NB4 (cell line): ENCODE measurements around the gene ASB2.

ENCODE experiments used
- CTCF ChIP-seq: IDR thresholded peaks from one replicate; pipeline ENCODE4 v1.5.1; 2012; ENCODE audit warnings: low read depth, low read length
- MAX ChIP-seq: IDR thresholded peaks from 2 replicates; pipeline ENCODE4 v1.6.1; 2011; ENCODE audit warnings: low read depth, low read length
- MYC ChIP-seq: IDR thresholded peaks from 2 replicates; pipeline ENCODE4 v1.6.1; 2011; ENCODE audit warnings: low read depth, low read length
- POLR2A ChIP-seq: IDR thresholded peaks from 2 replicates; pipeline ENCODE4 v1.6.1; 2011; ENCODE audit warnings: mild to moderate bottlenecking; ENCODE audit not compliant: insufficient read length; ENCODE audit errors: extremely low read depth

- TF ChIP-seq CTCF (no peak), POLR2A (no peak), MAX (no peak), MYC (no peak)
These were observed 18.4 kb downstream of the ASB2 start for GRCh38 chr14:93957751-93958566.
